SKM-1 (cell line): Measurements from ENCODE around the gene MUC5B.

Experiments used
- DNase-seq: peaks from one replicate; lab custom pipeline; 2025; ENCODE audit not compliant: unreplicated experiment; lab: John Stamatoyannopoulos, UW

MUC5B gene

DNA sequence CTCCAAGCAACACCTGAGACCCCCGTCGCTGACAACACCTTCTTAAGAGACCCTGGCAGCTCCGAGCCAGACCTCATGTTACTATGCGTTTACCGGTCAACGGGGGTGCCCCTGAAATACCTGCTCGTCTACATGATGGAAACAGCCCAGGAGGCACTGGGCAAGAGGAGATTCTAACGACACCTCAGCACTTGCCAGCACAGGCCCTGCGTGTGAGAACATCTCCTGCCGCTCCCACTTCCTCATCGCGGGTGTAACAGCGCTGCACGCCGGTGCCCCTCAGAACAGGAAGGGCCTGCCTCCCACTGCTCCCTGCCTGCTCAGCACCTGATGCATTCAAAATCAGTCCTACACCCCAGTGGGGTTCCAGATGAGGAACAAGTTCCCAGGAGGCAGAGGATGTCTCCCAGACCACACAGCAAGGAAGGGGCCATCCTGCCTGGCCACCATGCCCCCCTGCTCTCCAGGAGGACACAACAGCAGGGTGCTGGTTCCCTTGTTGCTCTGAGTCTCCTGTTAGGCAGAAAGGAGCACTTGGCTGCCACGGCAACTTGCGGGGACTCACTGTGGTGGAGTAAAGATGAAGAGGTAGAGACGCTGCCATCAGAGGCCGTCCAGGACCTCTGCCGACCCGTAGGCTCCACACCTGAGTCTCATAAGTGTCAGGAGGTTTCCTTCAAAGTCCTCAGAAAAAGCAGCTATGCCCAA, 84.5 kb downstream of the MUC5B start:
- DNase-seq = no peak

DNA sequence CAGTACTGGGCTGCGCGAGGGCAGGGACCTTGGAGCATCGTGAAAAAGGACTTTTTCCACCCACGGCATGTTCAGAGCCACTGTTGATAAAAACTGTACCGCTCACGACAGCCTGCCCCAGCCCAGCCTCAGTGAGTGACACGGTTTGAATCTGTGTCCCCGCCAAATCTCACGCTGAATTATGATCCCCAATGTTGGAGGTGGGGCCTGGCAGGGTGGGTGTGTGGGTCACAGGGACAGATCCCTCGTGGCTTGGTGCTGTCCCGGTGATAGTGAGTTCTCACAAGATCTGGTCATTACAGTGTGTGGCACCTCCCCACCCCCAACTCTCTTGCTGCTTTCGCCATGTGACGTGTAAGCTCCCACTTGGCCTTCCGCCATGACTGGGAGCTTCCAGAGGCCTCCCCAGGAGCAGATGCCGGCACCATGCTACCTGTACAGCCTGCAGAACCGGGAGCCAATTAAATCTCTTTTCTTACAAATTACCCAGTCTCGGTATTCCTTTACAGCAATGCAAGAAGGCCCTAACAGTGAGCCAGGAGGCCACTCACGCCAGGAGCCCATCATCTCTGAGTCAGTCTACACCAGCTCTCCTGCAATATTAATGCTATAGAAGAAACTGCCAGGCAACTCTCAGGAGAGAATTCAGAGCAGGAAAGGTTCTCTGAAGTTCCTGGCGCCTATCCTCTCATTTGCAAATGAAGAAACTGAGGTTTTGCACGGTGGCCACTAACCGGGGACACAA, 85.3 kb downstream of the MUC5B start:
- DNase-seq = no peak

DNA sequence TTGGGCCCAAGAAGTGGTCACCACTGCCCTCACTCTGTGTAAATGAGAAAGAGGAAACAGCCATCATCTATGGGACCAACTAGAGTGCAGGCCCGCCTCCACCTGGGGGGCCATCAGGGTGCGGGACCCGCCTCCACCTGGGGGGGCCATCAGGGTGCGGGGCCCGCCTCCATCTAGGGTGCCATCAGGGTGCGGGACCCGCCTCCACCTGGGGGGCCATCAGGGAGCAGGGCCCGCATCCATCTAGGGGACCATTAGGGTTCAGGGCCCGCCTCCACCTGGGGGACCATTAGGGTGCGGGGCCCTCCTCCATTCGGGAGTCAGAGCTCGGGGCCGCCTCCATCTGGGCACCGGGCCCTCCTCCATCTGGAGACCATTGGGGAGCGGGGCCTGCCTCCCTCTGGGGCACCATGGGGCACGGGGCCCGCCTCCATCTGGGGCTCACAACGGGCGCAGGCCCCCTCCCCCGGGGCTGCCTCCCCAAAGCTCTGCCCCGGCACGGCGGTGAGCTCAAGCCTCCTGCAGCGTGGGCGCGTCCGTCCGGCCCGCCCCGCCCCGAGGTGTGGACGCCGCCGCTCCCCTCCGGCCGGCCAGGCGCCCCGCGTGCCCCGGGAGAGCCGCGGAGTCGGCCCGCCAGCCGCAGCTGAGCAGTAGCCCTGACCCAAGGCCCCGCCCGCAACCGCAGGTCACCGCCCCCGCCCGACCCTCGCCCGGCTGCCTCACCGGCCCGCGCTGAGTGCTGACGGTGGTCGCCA, 86.1 kb downstream of the MUC5B start:
- no peak for DNase-seq

DNA sequence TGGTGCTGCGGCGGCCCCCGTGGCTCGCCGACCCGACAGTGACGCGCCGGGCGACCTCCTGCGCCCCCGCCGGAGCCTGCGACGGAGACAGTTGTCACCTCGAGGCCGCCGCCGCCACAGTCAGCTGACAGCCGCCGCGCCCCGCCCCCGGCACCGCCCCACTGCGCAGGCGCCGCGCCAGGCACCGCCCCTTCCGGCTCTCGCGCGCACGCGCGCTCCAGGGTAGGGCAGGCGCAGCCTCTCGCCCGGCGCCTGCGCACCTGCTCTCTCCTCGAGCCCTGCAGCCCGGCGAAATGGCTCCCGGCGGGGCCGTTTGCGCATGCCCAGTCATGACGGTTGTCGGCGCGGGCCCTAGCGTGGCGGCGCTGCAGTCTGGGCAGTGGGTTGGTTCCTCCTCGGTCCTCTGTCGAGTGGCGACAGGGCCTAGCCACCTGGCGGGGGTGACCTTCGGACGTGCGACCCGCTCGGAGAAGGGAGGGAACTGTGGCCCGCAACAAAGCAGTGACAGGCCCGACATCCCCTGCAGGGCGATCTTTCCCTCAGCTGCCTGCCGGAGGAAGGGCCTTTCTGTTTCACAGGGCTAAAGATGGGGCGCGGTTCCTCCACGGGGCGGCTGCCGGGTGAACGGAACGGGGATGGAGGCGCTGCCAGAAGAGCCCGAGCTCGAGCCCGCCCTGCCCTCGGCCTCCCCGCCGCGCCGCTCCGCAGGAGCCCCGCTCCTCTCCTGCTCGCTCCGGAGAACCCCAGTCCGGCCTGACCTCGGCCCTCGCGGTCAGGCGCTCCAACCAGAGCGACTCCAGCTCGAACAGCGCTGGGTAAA, 86.8 kb downstream of the MUC5B start, which contains the start of gene TOLLIP:
Gene TOLLIP, minus strand, starts transcription at position 135 of the 820 bp plus-strand sequence. Its CDS starts 134 bp downstream, at position 1.
- peak; percentile 83 for DNase-seq

DNA sequence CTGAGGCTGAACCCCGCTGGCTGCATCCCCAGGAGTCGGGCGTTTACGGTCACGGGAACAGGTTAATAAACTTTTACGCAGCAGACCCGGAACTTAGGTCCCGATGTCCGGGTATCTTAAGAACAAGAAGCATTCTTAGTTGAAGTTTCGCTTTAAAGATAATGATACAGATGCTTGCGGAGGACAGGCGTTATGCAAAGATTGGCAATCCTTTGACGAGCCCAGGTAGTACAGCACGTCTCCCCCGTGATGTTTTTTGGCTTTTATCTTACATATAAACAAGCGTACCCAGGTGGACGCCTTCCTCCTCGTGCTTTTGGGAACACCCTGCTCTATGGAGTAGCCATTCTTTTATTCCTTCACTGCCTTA, 87.4 kb downstream of the MUC5B start:
- no peak for DNase-seq

DNA sequence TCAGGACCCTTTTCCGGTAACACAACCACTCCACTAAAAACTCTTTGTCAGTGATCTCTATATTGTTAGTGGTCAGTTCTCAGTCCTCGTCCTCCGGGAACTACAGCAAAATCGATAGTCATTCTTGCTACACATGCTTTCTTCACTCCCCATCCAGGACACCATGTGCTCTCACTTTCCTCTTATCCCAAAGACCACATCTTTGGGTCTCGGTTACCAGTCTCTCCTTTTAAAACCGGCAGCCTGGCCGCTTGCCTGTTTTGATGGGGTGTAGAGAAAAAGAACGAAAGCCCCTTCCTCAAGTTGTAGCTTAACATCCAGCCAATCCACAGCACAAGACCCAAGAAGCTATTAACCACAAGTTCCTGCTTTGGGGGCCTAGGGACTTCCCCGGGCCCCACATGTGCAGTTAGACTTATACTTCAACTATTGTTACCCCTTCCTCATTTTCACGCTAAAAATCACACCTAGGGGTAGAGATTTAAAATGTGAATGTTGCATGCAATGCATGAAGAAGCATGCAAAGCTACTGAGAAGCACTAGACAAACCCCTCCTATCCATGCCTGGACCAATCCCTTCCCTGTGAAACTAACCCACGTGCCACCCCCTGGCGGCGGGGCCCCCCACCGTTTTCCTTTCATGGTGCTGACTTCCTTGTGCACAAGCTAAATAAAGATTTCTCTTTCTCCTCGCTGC, 88.1 kb downstream of the MUC5B start:
- DNase-seq = no peak
